GM21390 (cell line): ENCODE data around the gene DLST.

ENCODE experiments used
- ATAC-seq: cut with Tn5 transposase; IDR thresholded peaks from one replicate; pipeline ENCODE4 v1.9.1; 2021; ENCODE audit not compliant: unreplicated experiment

The DLST gene

GRCh38 chr14:74893614-74894091 lies 11.9 kb downstream of the DLST start:
- ATAC-seq = peak; percentile 61

GRCh38 chr14:74896400-74896799 lies 14.7 kb downstream of the DLST start:
- ATAC-seq = no peak

GRCh38 chr14:74897642-74898041 lies 15.9 kb downstream of the DLST start:
- no peak for ATAC-seq

GRCh38 chr14:74898083-74898482 lies 16.4 kb downstream of the DLST start:
- no peak for ATAC-seq

- ATAC-seq = no peak
Observed at GRCh38 chr14:74898694-74899093, 17.0 kb downstream of the DLST start.

GRCh38 chr14:74902941-74903705 lies 21.4 kb downstream of the DLST start:
- no peak for ATAC-seq

GRCh38 chr14:74904635-74905503 lies 23.2 kb downstream of the DLST start:
- ATAC-seq = no peak

GRCh38 chr14:74905595-74906142 lies 24.0 kb downstream of the DLST start:
- no peak for ATAC-seq

GRCh38 chr14:74906925-74907521 lies 25.3 kb downstream of the DLST start:
- ATAC-seq = no peak

GRCh38 chr14:74907744-74908143 lies 26.0 kb downstream of the DLST start:
- no peak for ATAC-seq

GRCh38 chr14:74908861-74909341 lies 27.2 kb downstream of the DLST start:
- no peak for ATAC-seq

- ATAC-seq = no peak
Observed at GRCh38 chr14:74909501-74909900, 27.8 kb downstream of the DLST start.

GRCh38 chr14:74909911-74910310 lies 28.2 kb downstream of the DLST start:
- ATAC-seq = no peak

- ATAC-seq = no peak
Observed at GRCh38 chr14:74910556-74910955, 28.8 kb downstream of the DLST start.

- no peak for ATAC-seq
Observed at GRCh38 chr14:74911221-74911620, 29.5 kb downstream of the DLST start.

- ATAC-seq = no peak
Observed at GRCh38 chr14:74911704-74912103, 30.0 kb downstream of the DLST start.

GRCh38 chr14:74912111-74912510 lies 30.4 kb downstream of the DLST start:
- ATAC-seq = no peak

- no peak for ATAC-seq
Observed at GRCh38 chr14:74912801-74913200, 31.1 kb downstream of the DLST start.

- ATAC-seq = no peak
Observed at GRCh38 chr14:74913393-74913910, 31.7 kb downstream of the DLST start.

- ATAC-seq = no peak
Observed at GRCh38 chr14:74913986-74914573, 32.4 kb downstream of the DLST start.

GRCh38 chr14:74915426-74915825 lies 33.7 kb downstream of the DLST start:
- ATAC-seq = no peak
